Central memory CD8-positive, alpha-beta T cell (primary cell): ENCODE measurements around the gene LAMB4.

ENCODE experiments used
- ATAC-seq: fragments of 150-1000 bp; cut with Tn5 transposase; replicated peaks from 2 replicates; pipeline ENCODE4 v1.10.0; 2022; ENCODE audit warnings: mild to moderate bottlenecking, moderate FRiP score, moderate number of reproducible peaks; ENCODE audit not compliant: poor library complexity, severe bottlenecking; ENCODE audit errors: extremely low read depth
- DNase-seq, 2 donors: peaks; one replicate each; pipeline ENCODE4 v3.0.0; 2021; ENCODE audit warnings: low spot score in 2 of 2
- H3K27ac Mint-ChIP-seq: one replicate; pipeline ENCODE4 v1.8.0; 2022; ENCODE audit warnings: low read depth, mild to moderate bottlenecking, moderate library complexity, mixed read lengths
- H3K27me3 Mint-ChIP-seq: one replicate; pipeline ENCODE4 v1.8.0; 2022; ENCODE audit warnings: mixed read lengths
- H3K36me3 Mint-ChIP-seq: one replicate; pipeline ENCODE4 v1.8.0; 2022; ENCODE audit warnings: mild to moderate bottlenecking, moderate library complexity, mixed read lengths; ENCODE audit not compliant: insufficient read depth
- H3K4me1 Mint-ChIP-seq: one replicate; pipeline ENCODE4 v1.8.0; 2022; ENCODE audit warnings: mixed read lengths
- H3K4me3 Mint-ChIP-seq: one replicate; pipeline ENCODE4 v1.8.0; 2022; ENCODE audit warnings: mild to moderate bottlenecking, moderate library complexity, mixed read lengths
- H3K9me3 Mint-ChIP-seq: one replicate; pipeline ENCODE4 v1.8.0; 2022; ENCODE audit warnings: mixed read lengths

The LAMB4 gene

DNA sequence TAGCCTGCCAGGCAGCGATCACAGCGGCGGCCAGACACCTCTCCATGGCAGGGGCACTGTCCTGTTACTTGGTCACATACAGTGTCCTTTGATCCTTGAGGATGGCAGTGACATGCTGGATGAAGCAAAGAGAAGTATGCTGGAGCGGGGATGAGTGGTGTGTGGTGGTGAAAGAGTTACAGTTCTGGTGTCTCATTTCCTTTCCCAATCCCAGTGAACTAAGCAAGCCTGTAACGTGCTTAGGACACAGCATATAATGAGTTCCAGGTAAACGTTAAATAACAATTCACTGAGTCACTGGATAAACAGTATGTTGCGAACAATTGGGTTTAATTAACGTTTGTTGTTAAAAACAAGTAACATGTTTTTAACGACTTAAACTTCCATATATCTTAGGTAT is 63.7 kb downstream of the LAMB4 start:
- Mint-ChIP-seq H3K27me3 (no peaks in the 10 kb centered on the region), H3K9me3 (no peaks in the 10 kb centered on the region), H3K4me1 (no peaks in the 10 kb centered on the region), H3K36me3 (no peaks in the 10 kb centered on the region), H3K27ac (no peak overlapping the region), H3K4me3 (no peak overlapping the region)
- no peak for ATAC-seq
- DNase-seq: no peak

DNA sequence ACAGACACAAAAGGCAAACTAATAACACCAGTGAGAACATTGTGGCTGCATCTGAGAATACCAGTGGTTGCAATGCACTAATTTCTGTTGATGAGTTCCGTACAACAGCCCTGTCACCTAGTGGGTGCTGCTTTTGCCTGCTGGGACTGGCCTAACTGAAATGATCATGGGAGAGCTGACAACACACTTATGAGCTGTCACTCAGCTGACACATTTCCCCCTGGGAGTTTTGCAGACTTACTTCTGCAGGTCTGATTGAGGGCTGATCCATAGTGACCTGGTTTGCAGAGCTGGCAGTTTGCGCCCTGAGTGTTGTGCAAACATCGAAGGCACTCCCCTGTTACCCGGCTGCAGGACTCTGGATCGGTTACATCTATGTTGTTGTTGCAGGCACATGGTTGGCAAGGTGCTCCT is 66.6 kb downstream of the LAMB4 start:
- no peak overlapping the region for H3K4me3 Mint-ChIP-seq
- peaks cover 16% of the 10 kb centered on the region for H3K27me3 Mint-ChIP-seq
- H3K4me1 Mint-ChIP-seq: no peaks in the 10 kb centered on the region
- H3K9me3 Mint-ChIP-seq: no peaks in the 10 kb centered on the region
- no peak for ATAC-seq
- DNase-seq: no peak
- no peaks in the 10 kb centered on the region for H3K36me3 Mint-ChIP-seq
- no peak overlapping the region for H3K27ac Mint-ChIP-seq

GRCh38 chr7:108062250-108063014 is 67.7 kb downstream of the LAMB4 start:
- no peak for ATAC-seq
- H3K9me3 Mint-ChIP-seq: no peaks in the 10 kb centered on the region
- no peak overlapping the region for H3K4me3 Mint-ChIP-seq

GRCh38 chr7:108059526-108059925 is 70.6 kb downstream of the LAMB4 start:
- Mint-ChIP-seq H3K27ac (no peak overlapping the region), H3K4me3 (no peak overlapping the region), H3K36me3 (no peaks in the 10 kb centered on the region), H3K9me3 (no peaks in the 10 kb centered on the region), H3K27me3 (peaks cover 25% of the 10 kb centered on the region), H3K4me1 (no peaks in the 10 kb centered on the region)
- no peak for ATAC-seq
- no peak for DNase-seq

More at GRCh38 chr7:108062250-108063014, 67.7 kb downstream of the LAMB4 start:
- DNase-seq: no peak
- Mint-ChIP-seq H3K36me3 (no peaks in the 10 kb centered on the region), H3K27ac (no peak overlapping the region), H3K27me3 (peaks cover 16% of the 10 kb centered on the region), H3K4me1 (no peaks in the 10 kb centered on the region)

DNA sequence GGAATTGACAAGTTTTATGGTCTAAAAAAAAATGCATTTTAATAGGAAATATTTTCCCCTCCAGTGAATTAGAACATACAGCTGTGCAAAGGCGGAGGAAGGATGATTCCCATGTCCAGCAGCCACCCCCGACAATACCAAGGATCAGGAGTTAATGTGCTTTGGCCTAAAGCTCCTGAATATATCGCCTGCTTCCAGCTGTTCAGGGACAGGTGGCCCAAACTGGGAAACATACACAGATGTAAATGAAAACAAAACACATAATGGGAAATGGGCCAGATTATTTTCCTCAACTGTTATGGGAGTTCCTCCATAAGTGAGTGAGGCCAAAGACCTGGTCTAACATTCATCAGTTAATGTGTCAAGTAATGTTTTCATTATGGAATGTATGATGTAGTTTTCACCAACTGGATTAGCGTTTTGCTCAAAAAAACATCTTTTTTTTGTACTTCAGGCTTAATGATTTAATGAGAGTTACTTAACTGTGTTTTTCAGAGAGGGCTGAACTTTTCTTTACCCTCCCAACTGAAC is 72.1 kb downstream of the LAMB4 start:
- Mint-ChIP-seq H3K27ac (no peak overlapping the region), H3K36me3 (no peaks in the 10 kb centered on the region), H3K4me3 (no peak overlapping the region), H3K9me3 (no peaks in the 10 kb centered on the region), H3K27me3 (peaks cover 25% of the 10 kb centered on the region), H3K4me1 (no peaks in the 10 kb centered on the region)
- DNase-seq (no peak), ATAC-seq (no peak)

DNA sequence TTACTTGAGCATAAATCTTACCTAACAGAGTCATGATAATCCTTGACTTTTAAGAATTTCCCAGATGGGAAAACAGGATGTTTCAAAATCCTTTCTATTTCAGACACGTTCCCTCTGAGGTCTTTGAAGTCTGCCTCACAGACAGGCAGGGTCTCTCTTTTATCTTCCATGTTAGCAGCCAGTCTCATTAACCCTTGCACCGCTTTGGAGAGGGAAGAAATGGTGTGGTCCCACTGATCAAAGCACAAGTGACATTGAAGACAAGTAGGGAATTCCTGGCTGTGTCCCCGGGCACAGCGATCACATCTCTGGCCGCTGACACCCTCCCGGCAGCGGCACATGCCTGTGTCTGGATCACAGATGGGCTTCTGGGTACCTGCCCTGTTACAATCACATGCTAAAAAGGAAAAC is 74.5 kb downstream of the LAMB4 start:
- no peak overlapping the region for H3K27ac Mint-ChIP-seq
- no peaks in the 10 kb centered on the region for H3K4me1 Mint-ChIP-seq
- no peaks in the 10 kb centered on the region for H3K9me3 Mint-ChIP-seq
- ATAC-seq (no peak), DNase-seq (no peak)
- H3K27me3 Mint-ChIP-seq: peaks cover 33% of the 10 kb centered on the region
- H3K4me3 Mint-ChIP-seq: no peak overlapping the region
- H3K36me3 Mint-ChIP-seq: no peaks in the 10 kb centered on the region

DNA sequence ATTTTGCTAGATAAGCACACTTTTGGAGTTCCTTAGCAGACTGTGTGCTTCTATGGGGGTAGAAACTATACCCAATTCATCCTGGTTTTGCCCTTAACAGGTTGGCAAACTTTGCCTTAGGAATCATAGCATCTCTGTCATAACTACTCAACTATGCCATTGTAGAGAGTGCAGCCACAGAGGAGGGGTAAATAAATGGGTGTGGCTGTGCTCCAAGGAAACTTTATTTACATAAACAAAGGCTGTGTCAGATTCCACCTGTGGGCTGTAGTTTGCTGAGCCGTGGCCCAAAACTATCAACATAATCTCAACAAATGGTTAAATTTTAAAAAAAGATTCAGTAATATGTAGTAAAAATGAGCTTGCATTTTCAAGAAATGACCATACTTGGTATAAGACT is 75.6 kb downstream of the LAMB4 start:
- Mint-ChIP-seq H3K27ac (no peak overlapping the region), H3K27me3 (peaks cover 24% of the 10 kb centered on the region), H3K4me1 (no peaks in the 10 kb centered on the region), H3K4me3 (no peak overlapping the region), H3K9me3 (no peaks in the 10 kb centered on the region), H3K36me3 (no peaks in the 10 kb centered on the region)
- DNase-seq (no peak), ATAC-seq (no peak)

DNA sequence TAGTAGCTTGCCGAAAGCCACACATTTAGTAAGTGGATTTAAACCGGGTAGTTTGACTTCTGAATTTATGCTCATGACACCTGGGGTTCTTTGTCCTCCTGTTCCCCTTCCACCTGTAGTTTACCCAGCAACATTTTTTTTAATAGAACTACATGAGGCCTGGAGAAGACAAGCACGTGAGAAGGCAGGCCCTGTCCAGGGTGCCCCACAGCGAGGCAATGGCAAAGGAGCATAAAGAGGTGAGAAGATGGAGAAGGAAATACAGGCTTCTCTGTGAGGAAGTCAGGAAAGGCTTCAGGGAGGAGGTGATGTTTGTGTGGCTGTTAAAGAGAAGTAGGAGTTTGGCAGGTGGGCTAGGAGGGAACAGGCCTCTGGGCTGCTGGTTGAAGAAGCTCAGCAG is 76.9 kb downstream of the LAMB4 start:
- Mint-ChIP-seq H3K36me3 (no peaks in the 10 kb centered on the region), H3K27me3 (peaks cover 23% of the 10 kb centered on the region), H3K4me3 (no peak overlapping the region), H3K4me1 (no peaks in the 10 kb centered on the region), H3K27ac (no peak overlapping the region), H3K9me3 (no peaks in the 10 kb centered on the region)
- DNase-seq: no peak
- no peak for ATAC-seq

GRCh38 chr7:108051454-108051853 is 78.7 kb downstream of the LAMB4 start:
- Mint-ChIP-seq H3K36me3 (no peaks in the 10 kb centered on the region), H3K27me3 (peaks cover 23% of the 10 kb centered on the region), H3K4me3 (no peak overlapping the region), H3K9me3 (no peaks in the 10 kb centered on the region), H3K4me1 (no peaks in the 10 kb centered on the region), H3K27ac (no peak overlapping the region)
- no peak for DNase-seq
- ATAC-seq: no peak

DNA sequence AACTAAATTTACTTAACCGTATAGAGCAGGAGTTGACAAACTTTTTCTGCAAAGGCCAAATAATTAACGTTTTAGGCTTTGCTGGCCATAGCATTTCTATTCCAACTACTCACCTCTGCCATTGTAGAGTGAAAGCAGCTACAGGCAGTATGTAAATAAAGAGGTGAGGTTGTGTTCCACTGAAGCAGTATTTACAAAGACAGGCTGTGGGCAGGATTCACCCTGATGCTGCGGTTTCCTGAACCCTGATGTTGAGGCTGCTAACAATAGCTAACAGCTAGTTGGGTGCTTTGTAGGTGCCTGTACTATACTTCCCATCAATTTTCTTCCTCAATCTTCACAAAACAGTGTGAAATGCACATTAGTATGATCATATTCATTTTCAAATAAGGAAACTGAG is 80.2 kb downstream of the LAMB4 start:
- no peak overlapping the region for H3K27ac Mint-ChIP-seq
- no peak for ATAC-seq
- H3K9me3 Mint-ChIP-seq: no peaks in the 10 kb centered on the region
- peaks cover 15% of the 10 kb centered on the region for H3K27me3 Mint-ChIP-seq
- H3K4me3 Mint-ChIP-seq: no peak overlapping the region
- H3K36me3 Mint-ChIP-seq: no peaks in the 10 kb centered on the region
- no peak for DNase-seq
- H3K4me1 Mint-ChIP-seq: no peaks in the 10 kb centered on the region

- DNase-seq (no peak), ATAC-seq (no peak)
- Mint-ChIP-seq H3K9me3 (no peaks in the 10 kb centered on the region), H3K27ac (no peak overlapping the region), H3K4me1 (no peaks in the 10 kb centered on the region), H3K36me3 (no peaks in the 10 kb centered on the region), H3K4me3 (no peak overlapping the region), H3K27me3 (peaks cover 15% of the 10 kb centered on the region)
Observed at GRCh38 chr7:108048422-108048821, 81.7 kb downstream of the LAMB4 start.

- no peaks in the 10 kb centered on the region for H3K36me3 Mint-ChIP-seq
- no peak for ATAC-seq
- H3K9me3 Mint-ChIP-seq: no peaks in the 10 kb centered on the region
- H3K27me3 Mint-ChIP-seq: peaks cover 15% of the 10 kb centered on the region
- H3K4me3 Mint-ChIP-seq: no peak overlapping the region
- no peak overlapping the region for H3K27ac Mint-ChIP-seq
- H3K4me1 Mint-ChIP-seq: no peaks in the 10 kb centered on the region
- no peak for DNase-seq
Observed at GRCh38 chr7:108046952-108047506, 83.1 kb downstream of the LAMB4 start.

DNA sequence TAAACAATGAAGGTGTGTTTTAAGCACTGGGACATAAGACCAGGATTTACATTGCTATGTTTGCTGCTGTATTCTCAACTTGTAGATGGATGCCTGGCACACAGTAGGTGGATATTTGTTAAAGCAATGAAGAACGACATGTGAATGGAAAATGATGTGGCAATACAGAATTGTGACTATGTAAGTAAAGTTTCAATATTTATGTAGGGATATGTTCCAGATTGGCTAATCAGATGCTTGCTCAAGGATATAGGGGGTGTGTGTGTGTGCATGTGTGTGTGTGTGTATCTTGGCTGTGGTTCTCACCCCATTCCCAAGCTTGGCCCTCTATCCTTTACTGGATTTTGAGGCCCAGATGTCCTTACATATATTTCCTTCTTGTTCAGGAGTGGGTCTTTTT is 84.5 kb downstream of the LAMB4 start:
- Mint-ChIP-seq H3K9me3 (no peaks in the 10 kb centered on the region), H3K4me1 (no peaks in the 10 kb centered on the region), H3K36me3 (no peaks in the 10 kb centered on the region), H3K27me3 (peaks cover 7% of the 10 kb centered on the region), H3K4me3 (no peak overlapping the region), H3K27ac (no peak overlapping the region)
- DNase-seq (no peak), ATAC-seq (no peak)
